GM12878 (cell line): ENCODE measurements around the gene PCLAF. TPM values are rescaled to one million over a fixed set of nuclear protein-coding genes. Genes with fewer than 3 reads are reported as not detected.
A peak's percentile ranks its signal among the peaks of the same experiment; 100 is the strongest.

Experiments
- E4F1 ChIP-seq: fragments of 450-650 bp; IDR thresholded peaks from 2 replicates; pipeline ENCODE4 v1.6.1; 2018; ENCODE audit warnings: borderline replicate concordance, mild to moderate bottlenecking; ENCODE audit not compliant: partially characterized antibody
- HDAC6 ChIP-seq: fragments of 200-600 bp; sonication (generic); IDR thresholded peaks from one replicate; pipeline ENCODE4 v1.8.0; 2017; ENCODE audit warnings: antibody characterized with exemption; ENCODE audit not compliant: unreplicated experiment
- MEF2B ChIP-seq: fragments of 450-650 bp; IDR thresholded peaks from 2 replicates; pipeline ENCODE4 v1.6.1; 2018; ENCODE audit warnings: mild to moderate bottlenecking, moderate library complexity; ENCODE audit not compliant: partially characterized antibody, poor library complexity, severe bottlenecking
- MYB ChIP-seq: fragments of 150-350 bp; IDR thresholded peaks from 2 replicates; pipeline ENCODE4 v1.6.1; 2014; ENCODE audit warnings: mild to moderate bottlenecking, low read depth, low read length, borderline replicate concordance
- NR2C1 ChIP-seq: fragments of 450-650 bp; IDR thresholded peaks from 2 replicates; pipeline ENCODE4 v1.6.1; 2017; ENCODE audit warnings: antibody characterized with exemption, mild to moderate bottlenecking, moderate library complexity
- NR2F1 ChIP-seq: fragments of 450-650 bp; conservative IDR thresholded peaks from 2 replicates; pipeline ENCODE4 v1.6.1; 2017; ENCODE audit warnings: mild to moderate bottlenecking
- NRF1 ChIP-seq: conservative IDR thresholded peaks from 2 replicates; pipeline ENCODE4 v1.6.1; 2011; ENCODE audit warnings: mild to moderate bottlenecking, low read depth, low read length, improper control_type of control experiment
- POLR2AphosphoS2 ChIP-seq: IDR thresholded peaks from 2 replicates; pipeline ENCODE4 v1.6.1; 2011; ENCODE audit warnings: low read depth, mild to moderate bottlenecking, low read length, improper control_type of control experiment, moderate library complexity
- RAD21 ChIP-seq: IDR thresholded peaks from 2 replicates; pipeline ENCODE4 v1.6.1; 2011; ENCODE audit warnings: mild to moderate bottlenecking, low read depth, low read length, moderate library complexity; ENCODE audit not compliant: insufficient read depth
- RAD51 ChIP-seq: fragments of 450-650 bp; IDR thresholded peaks from 2 replicates; pipeline ENCODE4 v1.6.1; 2016; ENCODE audit warnings: moderate library complexity, mild to moderate bottlenecking, inconsistent platforms
- RB1 ChIP-seq: fragments of 450-650 bp; formaldehyde crosslinking; IDR thresholded peaks from 2 replicates; pipeline ENCODE4 v1.6.1; 2017; ENCODE audit warnings: mild to moderate bottlenecking, borderline replicate concordance
- RCOR1 ChIP-seq: conservative IDR thresholded peaks from 2 replicates; pipeline ENCODE4 v1.6.1; 2012; ENCODE audit warnings: low read depth, low read length, improper control_type of control experiment
- RELA ChIP-seq: fragments of 450-650 bp; IDR thresholded peaks from 2 replicates; pipeline ENCODE4 v1.8.0; 2014; ENCODE audit warnings: borderline replicate concordance; ENCODE audit not compliant: partially characterized antibody
- RELB ChIP-seq: fragments of 450-650 bp; IDR thresholded peaks from 2 replicates; pipeline ENCODE4 v1.6.1; 2017; ENCODE audit warnings: low read depth, mild to moderate bottlenecking, moderate library complexity
- SMAD5 ChIP-seq: IDR thresholded peaks from 2 replicates; pipeline ENCODE4 v1.6.1; 2016; ENCODE audit warnings: antibody characterized with exemption, low read depth
- SMARCA5 ChIP-seq: fragments of 450-650 bp; IDR thresholded peaks from 2 replicates; pipeline ENCODE4 v1.6.1; 2017; ENCODE audit warnings: mild to moderate bottlenecking
- SREBF1 ChIP-seq: IDR thresholded peaks from 2 replicates; pipeline ENCODE4 v1.6.1; 2012; ENCODE audit warnings: mild to moderate bottlenecking, low read length
- SUZ12 ChIP-seq: fragments of 200-600 bp; sonication (generic); IDR thresholded peaks from one replicate; pipeline ENCODE4 v1.6.1; 2018; ENCODE audit warnings: antibody characterized with exemption, mild to moderate bottlenecking; ENCODE audit not compliant: unreplicated experiment
- TCF3 ChIP-seq: IDR thresholded peaks from 2 replicates; pipeline ENCODE4 v1.6.1; 2012; ENCODE audit warnings: low read depth, mild to moderate bottlenecking, low read length, borderline replicate concordance; ENCODE audit not compliant: insufficient read depth
- YBX1 ChIP-seq: fragments of 450-650 bp; IDR thresholded peaks from 2 replicates; pipeline ENCODE4 v1.6.1; 2016; ENCODE audit warnings: antibody characterized with exemption
- ZNF217 ChIP-seq: fragments of 450-650 bp; IDR thresholded peaks from 2 replicates; pipeline ENCODE4 v1.6.1; 2017; ENCODE audit warnings: antibody characterized with exemption, mild to moderate bottlenecking
- ZZZ3 ChIP-seq: IDR thresholded peaks from 2 replicates; pipeline ENCODE4 v1.6.1; 2011; ENCODE audit warnings: low read depth; ENCODE audit not compliant: control insufficient read depth, insufficient read length
- polyA plus RNA-seq, 11 experiments: library from polyadenylated mRNA; depleted of rRNA in 4 of 11; unstranded in 6 of 11; stranded (reverse) in 5 of 11; fragments of >200 nt; fragmentation: Nextera tagmentation in 4 of 11; fragmentation: Illumina TruSeq in 1 of 11; extraction: Ambion mirVana in 4 of 11; extraction: Trizol in 1 of 11; gene quantifications; 1 replicate in 1 of 11; 2 replicates in 10 of 11; pipeline versions ENCODE4 v1.2.1 to v1.2.3, GENCODE V29; 2011 to 2016; ENCODE audit warnings: inconsistent platforms in 2 of 11, missing spikeins in 2 of 11, low read depth in 1 of 11
- total RNA-seq, 4 experiments: library from RNA; depleted of rRNA in 3 of 4; stranded (reverse); fragments of >200 nt in 3 of 4; fragmentation: Illumina TruSeq in 1 of 4; extraction: Trizol in 1 of 4; gene quantifications; 2 replicates each; pipeline versions ENCODE4 v1.2.1 to v1.2.3, GENCODE V29; 2013 to 2021
- TF ChIP-seq, protein P1 (sequence below): fragments of 450-650 bp; IDR thresholded peaks from 2 replicates; pipeline ENCODE4 v1.6.1; 2017; ENCODE audit warnings: antibody characterized with exemption, mild to moderate bottlenecking, moderate library complexity
- TF ChIP-seq, protein P2 (sequence below): IDR thresholded peaks from 2 replicates; pipeline ENCODE4 v1.6.1; 2011; ENCODE audit warnings: mild to moderate bottlenecking, low read depth, low read length, moderate library complexity; ENCODE audit not compliant: insufficient replicate concordance
- TF ChIP-seq, protein P3 (sequence below): IDR thresholded peaks from 2 replicates; pipeline ENCODE4 v1.6.1; 2012; ENCODE audit warnings: low read depth, low read length, improper control_type of control experiment

Gene PCLAF
- total and polyA plus RNA-seq, 10 of the 15 experiments (the other 5 are each of a cell fraction or from before 2014, with no cell fraction given): 79.0 to 627 (median 343) TPM

- TF ChIP-seq, protein P1, sequence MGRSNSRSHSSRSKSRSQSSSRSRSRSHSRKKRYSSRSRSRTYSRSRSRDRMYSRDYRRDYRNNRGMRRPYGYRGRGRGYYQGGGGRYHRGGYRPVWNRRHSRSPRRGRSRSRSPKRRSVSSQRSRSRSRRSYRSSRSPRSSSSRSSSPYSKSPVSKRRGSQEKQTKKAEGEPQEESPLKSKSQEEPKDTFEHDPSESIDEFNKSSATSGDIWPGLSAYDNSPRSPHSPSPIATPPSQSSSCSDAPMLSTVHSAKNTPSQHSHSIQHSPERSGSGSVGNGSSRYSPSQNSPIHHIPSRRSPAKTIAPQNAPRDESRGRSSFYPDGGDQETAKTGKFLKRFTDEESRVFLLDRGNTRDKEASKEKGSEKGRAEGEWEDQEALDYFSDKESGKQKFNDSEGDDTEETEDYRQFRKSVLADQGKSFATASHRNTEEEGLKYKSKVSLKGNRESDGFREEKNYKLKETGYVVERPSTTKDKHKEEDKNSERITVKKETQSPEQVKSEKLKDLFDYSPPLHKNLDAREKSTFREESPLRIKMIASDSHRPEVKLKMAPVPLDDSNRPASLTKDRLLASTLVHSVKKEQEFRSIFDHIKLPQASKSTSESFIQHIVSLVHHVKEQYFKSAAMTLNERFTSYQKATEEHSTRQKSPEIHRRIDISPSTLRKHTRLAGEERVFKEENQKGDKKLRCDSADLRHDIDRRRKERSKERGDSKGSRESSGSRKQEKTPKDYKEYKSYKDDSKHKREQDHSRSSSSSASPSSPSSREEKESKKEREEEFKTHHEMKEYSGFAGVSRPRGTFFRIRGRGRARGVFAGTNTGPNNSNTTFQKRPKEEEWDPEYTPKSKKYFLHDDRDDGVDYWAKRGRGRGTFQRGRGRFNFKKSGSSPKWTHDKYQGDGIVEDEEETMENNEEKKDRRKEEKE: no peak
- peak; percentile 44 for TF ChIP-seq MEF2B
- TF ChIP-seq E4F1: no peak
- TF ChIP-seq RAD21: no peak
- TF ChIP-seq RELB: peak; percentile 94
- no peak for TF ChIP-seq NR2F1
- TF ChIP-seq, protein P2, sequence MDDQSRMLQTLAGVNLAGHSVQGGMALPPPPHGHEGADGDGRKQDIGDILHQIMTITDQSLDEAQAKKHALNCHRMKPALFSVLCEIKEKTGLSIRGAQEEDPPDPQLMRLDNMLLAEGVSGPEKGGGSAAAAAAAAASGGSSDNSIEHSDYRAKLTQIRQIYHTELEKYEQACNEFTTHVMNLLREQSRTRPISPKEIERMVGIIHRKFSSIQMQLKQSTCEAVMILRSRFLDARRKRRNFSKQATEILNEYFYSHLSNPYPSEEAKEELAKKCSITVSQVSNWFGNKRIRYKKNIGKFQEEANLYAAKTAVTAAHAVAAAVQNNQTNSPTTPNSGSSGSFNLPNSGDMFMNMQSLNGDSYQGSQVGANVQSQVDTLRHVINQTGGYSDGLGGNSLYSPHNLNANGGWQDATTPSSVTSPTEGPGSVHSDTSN: no peak
- TF ChIP-seq RCOR1: no peak
- no peak for TF ChIP-seq NRF1
- TF ChIP-seq SMARCA5: no peak
- no peak for TF ChIP-seq HDAC6
- no peak for TF ChIP-seq ZZZ3
- no peak for TF ChIP-seq SMAD5
- no peak for TF ChIP-seq RAD51
- TF ChIP-seq TCF3: no peak
- TF ChIP-seq POLR2AphosphoS2: no peak
- TF ChIP-seq, protein P3, sequence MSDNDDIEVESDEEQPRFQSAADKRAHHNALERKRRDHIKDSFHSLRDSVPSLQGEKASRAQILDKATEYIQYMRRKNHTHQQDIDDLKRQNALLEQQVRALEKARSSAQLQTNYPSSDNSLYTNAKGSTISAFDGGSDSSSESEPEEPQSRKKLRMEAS: no peak
- TF ChIP-seq RELA: no peak
- no peak for TF ChIP-seq SREBF1
- TF ChIP-seq ZNF217: peak; percentile 36; the same call in 1 of the 2 replicates
- TF ChIP-seq MYB: no peak
- no peak for TF ChIP-seq RB1
- TF ChIP-seq YBX1: no peak
- TF ChIP-seq SUZ12: no peak
- no peak for TF ChIP-seq NR2C1
Measured at GRCh38 chr15:64423970-64424369, 42.7 kb upstream of the PCLAF start (continued).
